Muscle of arm (tissue), 14 donors: ENCODE results near the gene ZNF18. TPM values are rescaled to one million over a fixed set of nuclear protein-coding genes. Genes with fewer than 3 reads are reported as not detected.
A peak's percentile ranks its signal among the peaks of the same experiment; 100 is the strongest.

Source experiments
- DNase-seq: peaks from one replicate; pipeline ENCODE4 v3.0.0-alpha.2; 2013
- long read RNA-seq, 11 donors: transcript quantifications; one replicate each; lab custom pipeline, GENCODE V29; 2026
- polyA plus RNA-seq, 12 donors: library from polyadenylated mRNA; unstranded; fragments of 120-200 nt; gene quantifications; one replicate each; pipeline ENCODE4 v1.2.1, GENCODE V29; 2013; ENCODE audit not compliant: insufficient read length in 12 of 12

Gene ZNF18, protein sequence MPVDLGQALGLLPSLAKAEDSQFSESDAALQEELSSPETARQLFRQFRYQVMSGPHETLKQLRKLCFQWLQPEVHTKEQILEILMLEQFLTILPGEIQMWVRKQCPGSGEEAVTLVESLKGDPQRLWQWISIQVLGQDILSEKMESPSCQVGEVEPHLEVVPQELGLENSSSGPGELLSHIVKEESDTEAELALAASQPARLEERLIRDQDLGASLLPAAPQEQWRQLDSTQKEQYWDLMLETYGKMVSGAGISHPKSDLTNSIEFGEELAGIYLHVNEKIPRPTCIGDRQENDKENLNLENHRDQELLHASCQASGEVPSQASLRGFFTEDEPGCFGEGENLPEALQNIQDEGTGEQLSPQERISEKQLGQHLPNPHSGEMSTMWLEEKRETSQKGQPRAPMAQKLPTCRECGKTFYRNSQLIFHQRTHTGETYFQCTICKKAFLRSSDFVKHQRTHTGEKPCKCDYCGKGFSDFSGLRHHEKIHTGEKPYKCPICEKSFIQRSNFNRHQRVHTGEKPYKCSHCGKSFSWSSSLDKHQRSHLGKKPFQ
- polyA plus RNA-seq, result 10 to 100 TPM in 2 of 12 donors, 1 to 10 TPM in 9, not detected in 1; 5.1 to 12.4 (median 7.9) TPM
- long read RNA-seq, donor 1, partial matches to known transcripts, result 0 of 2 reads
- long read RNA-seq, donor 1, other reads (novel, unspliced or antisense), result 0 of 2 reads
- long read RNA-seq, donor 2, result 0 reads
- long read RNA-seq, donor 3, partial matches to known transcripts, result 0 of 1 reads
- long read RNA-seq, donor 3, other reads (novel, unspliced or antisense), result 0 of 1 reads
- long read RNA-seq, donor 4, result 0 reads
- long read RNA-seq, donor 5, result 0 reads
- long read RNA-seq, donor 6, result 0 reads
- long read RNA-seq, donor 7, result 0 reads
- long read RNA-seq, donor 8, partial matches to known transcripts, result 0 of 2 reads
- long read RNA-seq, donor 8, other reads (novel, unspliced or antisense), result 0 of 2 reads
- long read RNA-seq, donor 9, partial matches to known transcripts, result 0 of 2 reads
- long read RNA-seq, donor 9, other reads (novel, unspliced or antisense), result 0 of 2 reads
- long read RNA-seq, donor 10, partial matches to known transcripts, result 0 of 2 reads
- long read RNA-seq, donor 10, other reads (novel, unspliced or antisense), result 0 of 2 reads
- long read RNA-seq, donor 11, partial matches to known transcripts, result 0 of 2 reads
- long read RNA-seq, donor 11, other reads (novel, unspliced or antisense), result 0 of 2 reads

DNA sequence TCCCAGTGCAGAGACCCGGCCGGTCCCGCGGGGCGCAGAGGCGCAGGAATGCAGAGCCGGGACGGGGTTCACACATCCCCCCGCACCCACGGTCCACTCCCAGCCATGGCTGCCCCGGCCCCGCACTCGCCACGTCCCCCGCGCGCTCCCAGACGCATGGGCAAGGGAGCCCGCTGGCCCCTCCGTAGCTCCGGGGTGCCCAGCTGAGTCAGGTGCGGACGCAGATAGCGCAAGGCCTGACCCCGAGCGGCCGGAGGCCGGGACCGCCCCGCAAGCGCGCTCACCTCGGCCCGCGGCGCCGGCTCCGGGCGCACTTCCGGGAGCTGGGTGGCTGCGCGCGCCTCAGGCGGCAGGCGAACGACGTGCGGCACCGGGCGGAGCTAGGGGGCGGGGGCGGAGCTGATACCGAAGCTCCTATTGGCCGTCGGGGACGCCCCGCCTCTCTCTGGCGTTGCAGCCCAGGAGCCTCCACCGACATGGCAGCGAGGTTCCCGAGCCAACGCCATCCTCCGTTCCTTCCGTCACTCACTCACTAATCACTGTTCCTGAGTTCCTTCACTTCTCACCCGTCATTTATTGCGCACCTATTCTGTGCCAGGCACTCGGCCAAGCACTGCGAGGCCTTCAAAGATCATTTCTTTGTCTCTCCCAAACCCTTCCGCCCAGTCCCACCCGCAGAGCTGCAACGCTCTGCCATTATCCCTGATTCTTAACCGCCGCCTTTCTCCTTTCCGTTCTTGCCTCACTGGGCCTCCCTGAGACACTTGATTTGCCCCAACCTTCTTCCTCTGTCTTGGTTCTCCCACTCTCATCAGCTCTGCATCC is at the start of gene ZNF18:
ZNF18 (minus strand) TSS at position 329 of the 825 bp plus-strand sequence. CDS start 4,646 bp downstream, outside the sequence.
- DNase-seq, result peak; percentile 95

DNA sequence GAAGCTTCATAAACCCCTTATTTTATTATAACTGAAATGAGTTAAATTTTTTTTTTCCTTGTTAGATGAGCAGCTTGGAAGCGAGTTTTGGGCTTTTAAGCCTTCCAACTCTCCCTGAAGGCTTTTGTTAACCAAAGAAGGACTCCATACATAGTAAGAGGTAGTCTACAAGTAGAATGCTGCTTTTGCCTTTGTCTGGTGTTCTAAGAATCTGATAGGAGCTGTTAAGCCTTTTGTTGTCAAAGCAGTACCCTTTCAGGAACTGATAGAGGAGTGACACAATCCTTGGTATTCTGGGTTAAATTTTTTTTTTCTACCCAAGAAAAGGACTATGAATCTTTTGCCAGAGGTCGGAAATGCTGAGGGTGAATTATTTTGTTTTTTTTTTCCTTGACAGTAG is 49.5 kb upstream of the ZNF18 start:
- DNase-seq, result no peak

DNA sequence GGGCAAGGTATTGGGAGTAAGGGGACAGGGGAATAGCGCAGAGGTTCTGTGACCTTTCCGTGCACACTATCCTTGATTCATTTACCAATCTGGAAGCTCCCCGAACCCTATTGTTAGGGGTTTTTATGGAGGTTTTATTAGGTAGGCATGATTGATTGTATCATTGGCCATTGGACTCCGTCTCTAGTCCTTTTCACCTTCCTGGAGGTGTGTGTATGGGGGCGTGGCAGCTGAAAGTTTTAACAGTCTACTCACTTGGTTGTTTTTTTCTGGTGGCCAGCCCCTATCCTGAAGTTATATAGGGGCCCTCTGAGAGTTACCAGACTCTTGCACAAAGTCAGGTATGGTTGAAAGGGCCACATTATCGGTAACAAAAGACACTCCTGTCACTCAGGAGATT is 46.4 kb upstream of the ZNF18 start:
- no peak for DNase-seq

DNA sequence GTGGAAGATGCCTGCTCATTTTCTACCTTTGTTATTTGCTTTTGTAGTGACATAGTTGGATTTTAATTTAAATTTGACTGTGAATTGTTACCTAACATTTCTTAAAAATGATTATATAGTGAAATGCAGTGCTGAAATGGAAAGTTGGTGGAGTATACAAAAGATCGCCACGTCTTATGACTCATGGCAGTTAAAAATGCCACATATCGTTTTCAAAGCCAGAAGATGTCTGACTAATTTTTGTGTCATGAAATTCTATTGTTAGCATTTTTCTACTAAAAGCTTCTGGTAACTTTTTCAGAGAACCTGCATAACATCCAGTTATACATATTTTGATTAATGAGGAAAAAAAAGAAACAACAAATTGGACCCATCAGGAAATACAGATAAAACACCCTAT is 44.0 kb upstream of the ZNF18 start:
- DNase-seq, result no peak

DNA sequence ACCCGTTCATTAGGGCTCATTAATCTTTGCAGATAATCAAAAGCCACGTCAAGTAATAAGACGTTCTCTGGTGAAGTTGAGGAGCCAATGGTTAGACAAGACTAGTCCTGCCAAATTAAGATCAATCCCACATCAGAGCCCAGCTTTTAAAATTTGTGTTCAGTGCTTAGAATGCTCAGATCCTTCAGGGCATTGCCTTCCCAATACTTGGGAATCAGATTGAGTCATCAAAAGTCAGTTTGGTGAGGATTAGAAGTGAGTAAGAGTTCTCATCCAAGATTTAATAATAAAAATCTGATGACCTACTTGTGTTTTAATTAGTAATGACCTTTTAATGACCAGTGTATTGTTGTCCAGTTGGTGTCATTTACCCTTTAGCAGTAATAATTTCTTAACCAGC is 43.2 kb upstream of the ZNF18 start:
- no peak for DNase-seq

DNA sequence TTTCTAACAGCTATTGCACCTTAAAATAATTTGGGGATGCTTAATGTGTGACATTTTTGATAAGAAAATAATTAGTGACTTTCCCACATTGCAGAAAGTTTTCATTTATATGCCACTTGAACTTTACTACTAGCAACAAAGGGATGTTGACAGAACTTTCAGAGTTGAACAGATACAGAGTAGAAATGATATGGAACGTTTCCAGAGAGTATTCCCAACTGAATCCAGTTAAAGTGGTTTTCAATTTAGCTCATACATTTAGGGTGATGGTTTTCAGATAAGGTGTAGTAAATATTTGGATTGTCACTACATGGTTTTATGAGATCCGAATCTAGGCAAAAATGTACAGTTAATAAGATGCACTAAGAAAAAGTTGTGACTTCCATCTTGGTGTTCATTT is 40.7 kb upstream of the ZNF18 start:
- no peak for DNase-seq

DNA sequence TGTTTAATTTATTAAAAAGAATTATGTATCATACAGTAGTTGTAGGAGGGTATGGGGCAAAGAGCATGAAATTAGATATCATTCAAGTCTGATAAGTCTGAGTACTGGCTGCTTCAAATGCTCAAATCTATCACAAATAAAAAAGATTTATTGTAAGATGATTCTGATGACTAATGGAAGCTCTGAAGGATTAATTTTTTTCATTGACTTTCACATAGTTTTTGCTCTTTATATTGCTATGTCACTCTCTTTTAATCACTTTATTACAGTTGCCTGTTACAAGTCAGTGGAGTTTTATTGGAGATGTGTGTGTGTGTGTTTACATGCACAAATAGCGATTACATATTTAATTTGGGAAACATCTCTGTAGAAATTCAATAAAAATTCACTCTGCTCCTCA is 38.4 kb upstream of the ZNF18 start:
- no peak for DNase-seq

DNA sequence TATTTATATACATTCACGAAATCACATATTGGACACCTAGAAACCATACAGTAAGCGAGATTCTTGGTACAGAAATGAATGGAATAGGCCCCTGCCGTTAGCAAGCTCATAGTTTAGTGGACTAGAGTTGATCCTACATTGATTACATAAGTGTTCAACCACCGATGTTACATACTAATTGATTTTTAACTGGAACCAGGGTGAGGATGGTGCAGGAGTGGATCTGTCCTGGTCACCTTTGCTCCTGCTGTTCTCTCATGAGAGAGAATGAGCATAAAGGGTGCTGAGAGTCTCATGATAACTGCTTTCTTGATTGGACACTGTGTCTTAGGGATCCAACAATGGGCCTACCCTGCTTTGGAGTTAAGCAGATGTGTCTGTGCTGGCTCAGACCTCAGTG is 37.3 kb upstream of the ZNF18 start:
- DNase-seq, result no peak

DNA sequence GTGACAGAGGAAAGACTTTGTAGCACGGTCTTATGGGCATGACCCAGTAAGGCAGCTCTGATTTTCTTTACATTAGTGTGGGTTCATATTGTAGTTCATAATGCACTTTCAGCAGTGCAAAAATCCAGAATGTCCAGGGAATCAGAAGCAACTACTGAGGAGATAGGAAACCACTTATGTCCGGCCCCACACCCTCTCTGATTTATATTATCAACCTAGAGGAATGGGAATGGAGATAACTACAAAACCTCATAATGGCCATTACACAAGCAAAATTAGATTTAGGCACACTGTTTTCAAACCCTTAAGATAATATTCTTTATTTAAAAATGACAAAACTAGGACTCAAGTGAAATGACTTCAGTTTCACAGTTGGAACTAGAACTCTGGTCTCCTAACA is 31.3 kb upstream of the ZNF18 start:
- no peak for DNase-seq

DNA sequence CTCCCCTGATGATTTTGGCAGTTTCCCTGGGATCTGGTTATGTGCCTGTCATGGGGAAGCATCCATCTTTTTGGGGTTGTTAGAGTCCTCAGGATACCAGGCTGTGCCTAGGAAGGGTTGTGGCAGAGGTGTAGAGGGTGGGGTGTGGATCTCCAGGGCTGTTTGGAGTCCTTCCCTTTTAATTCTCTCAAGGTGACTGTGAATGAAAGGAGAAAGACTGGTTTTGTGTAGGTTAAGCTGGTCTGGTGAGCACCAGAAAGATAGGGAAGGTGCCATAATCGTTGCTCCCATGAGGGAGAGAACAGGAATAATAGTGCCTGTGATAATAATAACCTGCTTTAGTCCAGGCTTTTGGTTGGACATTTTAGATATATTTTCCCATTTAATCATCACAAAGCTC is 30.4 kb upstream of the ZNF18 start:
- no peak for DNase-seq

DNA sequence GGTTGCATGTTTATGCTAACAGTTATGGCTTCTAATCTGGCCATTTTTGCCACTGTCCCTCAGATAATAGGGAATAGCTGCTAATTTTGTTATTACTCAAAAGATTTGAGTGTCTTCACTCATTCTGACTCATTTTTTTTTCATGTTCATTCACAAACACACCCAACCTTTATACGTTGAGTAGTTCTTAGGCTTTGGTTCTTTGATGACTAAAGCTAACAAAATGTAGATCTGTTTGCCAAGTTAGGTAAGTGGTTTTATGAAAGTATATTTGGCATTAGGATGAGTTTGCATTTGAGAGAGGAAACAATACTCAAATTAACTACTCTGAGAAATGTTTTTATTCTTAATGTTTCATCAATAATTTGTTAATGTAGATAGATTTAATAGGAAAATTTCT is 27.1 kb upstream of the ZNF18 start:
- no peak for DNase-seq

DNA sequence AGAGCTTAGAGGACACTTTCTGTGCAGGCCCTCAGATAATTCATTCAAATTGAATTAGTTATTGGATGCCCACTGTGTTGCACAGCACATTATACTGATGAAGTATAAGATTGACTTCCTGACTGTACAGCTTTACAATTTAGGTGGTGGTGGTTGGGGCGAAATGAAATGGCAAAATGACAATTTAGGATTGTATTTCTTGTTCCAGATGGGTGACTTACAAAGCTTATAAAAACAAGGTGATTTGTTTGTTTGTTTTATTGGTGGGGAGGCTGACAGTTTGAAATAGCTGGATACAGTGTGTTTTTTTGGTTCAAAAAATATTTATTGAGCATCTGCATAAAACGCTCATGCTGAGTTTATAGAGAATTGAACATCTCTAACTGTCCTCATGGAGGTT is 25.0 kb upstream of the ZNF18 start:
- DNase-seq, result no peak

DNA sequence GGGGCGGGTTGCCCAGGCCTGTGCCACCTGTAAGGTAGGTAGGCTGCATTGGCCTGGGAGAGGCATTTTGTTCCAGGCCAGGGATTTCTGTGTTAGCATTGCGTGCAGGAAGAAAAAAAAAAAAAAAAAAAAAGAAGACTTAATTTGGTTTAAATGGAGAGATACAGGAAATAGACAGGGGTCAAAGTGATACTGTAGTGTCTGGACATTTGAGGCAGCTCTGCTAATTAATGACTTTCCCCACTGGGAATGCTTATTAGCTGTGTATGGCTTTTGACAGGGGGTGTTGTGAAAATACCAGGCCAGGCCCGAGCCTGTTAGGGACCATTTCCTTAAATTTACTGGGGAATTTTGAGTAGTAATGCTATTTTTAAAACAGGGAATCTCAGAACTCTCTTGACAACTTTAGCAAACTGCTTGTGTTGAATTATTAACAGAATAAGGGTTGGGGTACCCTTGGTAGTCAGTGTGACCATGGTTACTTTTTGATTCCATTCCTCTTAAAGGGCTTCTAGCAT is 24.4 kb upstream of the ZNF18 start:
- DNase-seq, result peak; percentile 3

DNA sequence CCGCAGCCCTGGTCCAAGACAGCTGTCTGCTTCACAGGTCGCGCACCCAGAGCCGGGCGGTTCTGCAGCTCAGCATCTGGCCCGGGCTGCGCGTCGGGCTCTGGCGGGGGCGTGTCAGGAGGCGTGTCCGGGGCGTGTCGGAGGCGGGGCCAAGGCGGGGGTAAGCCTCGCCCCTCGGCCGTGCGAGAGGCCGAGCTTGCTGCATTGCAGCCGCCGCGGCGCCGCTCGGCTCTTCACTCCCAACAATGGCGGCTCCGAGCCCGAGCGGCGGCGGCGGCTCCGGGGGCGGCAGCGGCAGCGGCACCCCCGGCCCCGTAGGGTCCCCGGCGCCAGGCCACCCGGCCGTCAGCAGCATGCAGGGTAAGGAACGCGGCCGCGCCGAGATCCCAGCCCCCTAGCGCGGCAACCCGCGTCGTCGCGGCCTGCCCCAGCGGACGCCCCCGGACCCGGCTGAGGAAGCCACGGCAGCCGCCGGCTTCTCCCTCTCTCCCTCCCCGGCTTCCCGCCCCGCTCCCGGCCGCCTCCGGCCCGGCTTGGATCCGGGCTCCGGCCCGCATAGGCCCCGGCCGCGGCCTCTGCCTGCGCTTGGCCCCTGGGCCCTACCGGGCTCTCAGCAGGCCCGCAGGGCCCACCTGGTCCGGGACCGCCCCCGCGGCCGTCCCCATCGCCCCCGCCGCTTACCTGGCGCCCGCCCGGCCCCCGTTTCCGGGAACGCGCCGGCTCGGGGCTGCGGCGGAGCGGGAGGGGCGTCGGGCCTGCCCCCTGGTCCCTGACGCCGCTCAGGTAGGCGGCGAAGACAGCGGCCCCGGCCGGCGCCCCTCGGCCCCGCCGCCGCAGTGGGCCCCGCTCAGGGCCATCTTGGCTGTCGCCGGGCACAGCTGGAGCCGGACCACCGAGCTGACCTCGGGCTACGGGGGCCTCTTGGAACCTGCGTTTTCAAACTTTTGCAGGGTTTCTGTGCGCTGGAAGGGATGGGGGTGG is 23.7 kb upstream of the ZNF18 start, which contains the start of gene MAP2K4:
MAP2K4 (plus strand) TSS at position 236 of the 981 bp plus-strand sequence; CDS start at position 246, 10 bp downstream.
- peak; percentile 94 for DNase-seq

DNA sequence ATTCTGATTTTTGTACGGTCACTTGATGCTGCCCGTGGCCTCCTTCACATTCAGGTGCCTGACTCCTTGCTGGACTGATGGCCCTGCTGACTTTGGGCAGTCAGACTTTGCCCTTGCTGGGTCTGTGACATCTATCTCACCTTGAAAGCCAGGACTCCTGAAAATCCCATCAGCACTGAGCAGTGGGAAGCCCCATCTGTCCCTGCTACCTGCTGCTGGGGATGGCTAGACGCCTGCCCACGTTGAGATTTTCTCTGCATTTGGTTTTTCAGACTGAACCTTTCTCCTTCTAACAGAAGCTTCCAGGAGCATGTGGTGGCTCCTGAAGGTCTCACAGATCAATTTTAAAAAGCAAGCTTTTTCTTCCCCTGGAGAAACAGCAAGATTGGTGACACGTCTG is 10.2 kb upstream of the ZNF18 start:
- DNase-seq, result no peak

DNA sequence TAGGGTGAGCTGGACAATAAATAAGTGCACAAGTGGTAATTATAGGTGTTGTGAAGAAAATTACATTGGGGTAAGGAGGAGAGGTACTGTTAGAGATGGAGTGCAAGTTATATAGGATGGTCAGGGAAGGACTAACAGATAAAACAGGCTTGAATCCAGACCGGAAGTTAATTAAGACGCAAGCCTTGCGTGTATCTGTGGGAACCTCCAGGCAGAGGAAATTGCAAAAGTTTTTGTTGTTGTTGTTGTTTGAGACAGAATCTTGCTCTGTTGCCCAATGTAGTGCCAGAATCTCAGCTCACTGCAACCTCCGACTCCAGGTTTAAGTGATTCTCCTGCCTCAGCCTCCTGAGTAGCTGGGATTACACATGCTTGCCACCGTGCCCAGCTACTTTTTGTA is 2.4 kb upstream of the ZNF18 start:
- DNase-seq, result no peak

DNA sequence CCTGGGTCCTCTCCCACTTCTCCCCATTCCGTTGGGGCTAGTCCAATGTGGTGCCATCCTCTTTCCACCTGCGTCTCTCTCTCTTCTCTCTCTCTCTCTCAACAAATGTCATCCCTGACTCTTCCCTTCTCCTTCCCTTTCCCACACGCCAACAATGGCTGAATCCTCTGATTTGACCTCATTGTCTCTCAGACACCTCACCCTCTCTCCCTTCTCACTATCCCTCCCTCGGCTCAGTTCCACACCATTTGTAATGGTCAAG is 628 bp upstream of the ZNF18 start:
- DNase-seq, result no peak

DNA sequence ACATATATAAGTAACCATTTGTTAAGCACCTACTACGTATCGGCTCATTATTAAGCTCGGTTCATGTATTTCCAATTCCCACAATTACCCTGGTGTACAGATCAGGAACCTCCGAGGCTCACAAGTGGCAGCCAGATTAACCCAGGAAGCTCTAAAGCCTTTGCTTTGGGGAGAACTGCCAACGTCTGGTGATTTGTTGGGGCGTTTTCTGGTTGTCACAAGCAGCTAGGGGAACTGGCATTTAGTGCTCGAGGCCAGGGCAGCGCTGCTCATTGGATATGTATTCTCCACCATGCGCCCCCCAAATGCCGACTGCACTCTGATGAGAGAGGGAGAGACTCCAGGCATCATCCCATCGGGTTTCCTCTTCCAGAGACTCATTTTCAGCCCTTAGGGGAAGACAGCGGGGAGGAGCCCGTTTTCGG is 541 bp downstream of the ZNF18 start:
- DNase-seq, result peak; percentile 47

DNA sequence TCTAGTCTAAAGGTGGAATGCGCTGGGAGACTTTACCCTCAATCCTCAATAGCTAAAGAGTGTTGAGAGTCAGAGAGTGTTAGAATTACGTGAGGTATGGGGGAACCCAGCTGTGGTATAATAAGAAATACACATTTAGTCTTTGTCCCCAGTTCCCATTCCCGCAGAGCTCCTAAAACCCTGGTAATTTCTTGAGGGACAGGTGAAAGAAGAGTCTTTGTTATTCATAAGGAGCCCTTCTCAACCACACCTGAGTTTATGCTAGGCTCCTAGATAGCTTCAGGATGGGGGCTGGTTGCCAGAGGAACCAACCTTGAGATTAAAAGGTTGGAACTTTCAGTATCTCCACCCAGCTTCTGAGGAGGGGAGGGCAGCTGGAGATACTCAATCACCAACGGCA is 5.8 kb downstream of the ZNF18 start:
- DNase-seq, result no peak
